KMS-11 (cell line): Measurements from ENCODE around the gene SIRPG.
"Not testable (repeated sequence)": the region's sequence is repeated elsewhere in the genome, so short reads cannot be mapped to it uniquely, and the experiment has no call there.

Source experiments
- H2AFZ ChIP-seq: fragments of 200-600 bp; sonication (generic); 2 replicates; pipeline ENCODE4 v1.6.1; 2016; ENCODE audit warnings: antibody characterized with exemption, mixed run types, low read depth
- H3K27ac ChIP-seq: fragments of 200-600 bp; sonication (generic); 2 replicates; pipeline ENCODE4 v1.6.1; 2016; ENCODE audit warnings: mild to moderate bottlenecking, mixed run types
- H3K27me3 ChIP-seq: fragments of 200-600 bp; sonication (generic); 2 replicates; pipeline ENCODE4 v1.6.1; 2017; ENCODE audit warnings: mild to moderate bottlenecking, low read depth, mixed run types, moderate library complexity; ENCODE audit not compliant: insufficient read depth
- H3K36me3 ChIP-seq: fragments of 200-600 bp; sonication (generic); 2 replicates; pipeline ENCODE4 v1.6.1; 2017; ENCODE audit warnings: mild to moderate bottlenecking, mixed run types; ENCODE audit not compliant: insufficient read depth
- H3K4me1 ChIP-seq: fragments of 200-600 bp; sonication (generic); 2 replicates; pipeline ENCODE4 v1.6.1; 2016; ENCODE audit warnings: mild to moderate bottlenecking, low read depth, mixed run types; ENCODE audit not compliant: poor library complexity, severe bottlenecking
- H3K4me2 ChIP-seq: fragments of 200-600 bp; sonication (generic); 2 replicates; pipeline ENCODE4 v1.7.0; 2016; ENCODE audit warnings: mild to moderate bottlenecking, mixed run types
- H3K4me3 ChIP-seq: fragments of 200-600 bp; sonication (generic); IDR thresholded peaks from 2 replicates; pipeline ENCODE4 v1.6.1; 2017; ENCODE audit warnings: low read depth, low read length, mixed read lengths; ENCODE audit not compliant: insufficient read depth
- H3K79me2 ChIP-seq: fragments of 200-600 bp; sonication (generic); 2 replicates; pipeline ENCODE4 v1.6.1; 2016; ENCODE audit warnings: low read depth, mixed run types; ENCODE audit not compliant: insufficient read depth
- H3K9ac ChIP-seq: fragments of 200-600 bp; sonication (generic); 2 replicates; pipeline ENCODE4 v1.6.1; 2016; ENCODE audit warnings: mild to moderate bottlenecking, mixed run types
- H4K20me1 ChIP-seq: fragments of 200-600 bp; sonication (generic); 2 replicates; pipeline ENCODE4 v1.6.1; 2016; ENCODE audit warnings: mild to moderate bottlenecking, mixed run types; ENCODE audit not compliant: insufficient read depth
- TF ChIP-seq, protein P1 (sequence below): fragments of 200-600 bp; sonication (generic); conservative IDR thresholded peaks from 2 replicates; pipeline ENCODE4 v1.6.1; 2017; ENCODE audit warnings: low read depth, mild to moderate bottlenecking, antibody characterized with exemption, low read length, moderate library complexity, mixed read lengths

SIRPG gene

DNA sequence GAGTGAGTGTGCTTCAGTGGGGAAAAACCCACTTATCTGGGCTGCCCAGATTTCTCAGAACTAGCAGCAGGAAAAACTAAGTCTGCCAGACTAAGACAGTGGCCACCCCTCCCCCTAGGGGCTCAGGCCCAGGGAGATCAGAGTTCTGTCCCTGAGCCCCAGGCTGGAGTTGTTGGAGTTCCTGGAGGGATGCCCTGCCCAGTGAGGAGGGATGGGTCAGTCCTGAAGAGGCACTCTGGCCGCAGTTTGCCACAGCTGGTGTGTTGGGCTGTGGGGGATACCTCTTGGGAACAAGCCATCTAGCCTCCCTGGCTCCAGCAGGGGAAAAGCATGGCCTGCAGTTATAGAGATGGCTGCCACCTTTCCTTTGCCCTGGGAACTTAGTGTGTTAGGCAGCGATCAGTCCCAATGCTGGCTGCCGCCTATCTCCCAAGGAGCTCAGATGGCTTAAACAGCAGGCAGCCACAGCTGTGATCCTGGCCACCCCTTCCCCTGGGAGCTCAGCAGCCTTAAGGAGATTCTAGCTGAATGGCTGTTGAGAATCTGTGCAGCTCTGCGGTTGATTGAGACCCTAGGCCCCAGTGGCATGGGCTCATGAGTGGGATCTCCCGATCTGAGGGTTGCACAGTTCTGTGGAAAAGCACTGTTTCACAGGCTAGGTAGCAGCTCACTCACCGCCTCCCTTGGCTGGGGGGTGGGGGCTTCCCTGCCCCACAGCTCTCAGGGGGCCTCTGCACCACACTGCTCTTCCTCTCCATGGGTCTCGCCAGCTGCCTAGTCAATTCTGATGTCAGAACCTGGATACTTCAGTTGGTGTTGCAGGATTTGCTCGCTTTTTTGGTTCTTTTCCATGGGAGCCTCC is 13.2 kb downstream of the SIRPG start:
- TF ChIP-seq, protein P1, sequence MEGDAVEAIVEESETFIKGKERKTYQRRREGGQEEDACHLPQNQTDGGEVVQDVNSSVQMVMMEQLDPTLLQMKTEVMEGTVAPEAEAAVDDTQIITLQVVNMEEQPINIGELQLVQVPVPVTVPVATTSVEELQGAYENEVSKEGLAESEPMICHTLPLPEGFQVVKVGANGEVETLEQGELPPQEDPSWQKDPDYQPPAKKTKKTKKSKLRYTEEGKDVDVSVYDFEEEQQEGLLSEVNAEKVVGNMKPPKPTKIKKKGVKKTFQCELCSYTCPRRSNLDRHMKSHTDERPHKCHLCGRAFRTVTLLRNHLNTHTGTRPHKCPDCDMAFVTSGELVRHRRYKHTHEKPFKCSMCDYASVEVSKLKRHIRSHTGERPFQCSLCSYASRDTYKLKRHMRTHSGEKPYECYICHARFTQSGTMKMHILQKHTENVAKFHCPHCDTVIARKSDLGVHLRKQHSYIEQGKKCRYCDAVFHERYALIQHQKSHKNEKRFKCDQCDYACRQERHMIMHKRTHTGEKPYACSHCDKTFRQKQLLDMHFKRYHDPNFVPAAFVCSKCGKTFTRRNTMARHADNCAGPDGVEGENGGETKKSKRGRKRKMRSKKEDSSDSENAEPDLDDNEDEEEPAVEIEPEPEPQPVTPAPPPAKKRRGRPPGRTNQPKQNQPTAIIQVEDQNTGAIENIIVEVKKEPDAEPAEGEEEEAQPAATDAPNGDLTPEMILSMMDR = no peak
- no peaks in the 10 kb centered on the region for H3K36me3 ChIP-seq
- no peaks in the 10 kb centered on the region for H3K4me1 ChIP-seq
- no peak overlapping the region for H3K27ac ChIP-seq
- H3K4me2 ChIP-seq = no peak overlapping the region
- H2AFZ ChIP-seq = no peak overlapping the region
- no peak overlapping the region for H3K4me3 ChIP-seq
- H3K79me2 ChIP-seq = no peaks in the 10 kb centered on the region
- no peaks in the 10 kb centered on the region for H3K27me3 ChIP-seq
- H4K20me1 ChIP-seq = no peaks in the 10 kb centered on the region
- H3K9ac ChIP-seq = no peak overlapping the region

DNA sequence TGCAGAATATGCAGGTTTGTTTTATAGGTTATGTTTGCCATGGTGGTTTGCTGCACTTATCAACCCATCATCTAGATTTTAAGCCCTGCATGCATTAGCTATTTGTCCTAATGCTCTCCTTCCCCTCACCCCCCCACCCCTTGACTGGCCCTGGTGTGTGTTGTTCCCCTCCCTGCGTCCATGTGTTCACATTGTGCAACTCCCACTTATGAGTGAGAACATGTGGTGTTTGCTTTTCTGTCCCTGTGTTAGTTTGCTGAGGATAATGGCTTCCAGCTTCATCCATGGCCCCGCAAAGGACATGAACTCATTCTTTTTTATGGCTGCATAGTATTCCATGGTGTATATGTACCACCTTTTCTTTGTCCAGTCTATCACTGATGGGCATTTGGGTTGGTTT is 18.9 kb downstream of the SIRPG start:
- H3K27me3 ChIP-seq, H2AFZ ChIP-seq, H3K9ac ChIP-seq, H3K36me3 ChIP-seq, H4K20me1 ChIP-seq, H3K4me3 ChIP-seq, H3K27ac ChIP-seq, H3K79me2 ChIP-seq, H3K4me2 ChIP-seq, H3K4me1 ChIP-seq: not testable (repeated sequence)

DNA sequence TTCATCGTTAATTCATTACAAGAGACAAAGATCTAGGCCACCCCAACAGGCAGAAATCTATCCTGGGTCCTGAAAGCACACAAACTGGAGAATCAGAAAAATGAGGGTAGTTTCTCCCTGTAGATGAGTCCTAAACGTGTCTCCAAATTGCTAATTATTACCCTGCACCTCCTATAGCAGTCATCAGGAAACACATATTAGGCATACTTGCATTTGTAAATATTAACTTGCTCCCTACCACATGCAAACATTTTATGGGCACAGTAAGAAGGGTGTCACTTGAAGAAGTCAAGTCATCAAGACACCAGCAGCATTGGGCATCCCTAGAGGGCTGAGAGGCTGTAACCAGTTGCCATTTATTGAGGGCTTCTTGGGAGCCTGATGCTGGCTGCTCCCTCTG is 19.8 kb downstream of the SIRPG start:
- H3K79me2 ChIP-seq = no peaks in the 10 kb centered on the region
- no peak overlapping the region for H3K27ac ChIP-seq
- H3K4me1 ChIP-seq = no peaks in the 10 kb centered on the region
- TF ChIP-seq, protein P1 = no peak
- H4K20me1 ChIP-seq = no peaks in the 10 kb centered on the region
- H2AFZ ChIP-seq = no peak overlapping the region
- H3K27me3 ChIP-seq = no peaks in the 10 kb centered on the region
- H3K4me3 ChIP-seq = no peak overlapping the region
- no peaks in the 10 kb centered on the region for H3K36me3 ChIP-seq
- no peak overlapping the region for H3K4me2 ChIP-seq
- no peak overlapping the region for H3K9ac ChIP-seq

DNA sequence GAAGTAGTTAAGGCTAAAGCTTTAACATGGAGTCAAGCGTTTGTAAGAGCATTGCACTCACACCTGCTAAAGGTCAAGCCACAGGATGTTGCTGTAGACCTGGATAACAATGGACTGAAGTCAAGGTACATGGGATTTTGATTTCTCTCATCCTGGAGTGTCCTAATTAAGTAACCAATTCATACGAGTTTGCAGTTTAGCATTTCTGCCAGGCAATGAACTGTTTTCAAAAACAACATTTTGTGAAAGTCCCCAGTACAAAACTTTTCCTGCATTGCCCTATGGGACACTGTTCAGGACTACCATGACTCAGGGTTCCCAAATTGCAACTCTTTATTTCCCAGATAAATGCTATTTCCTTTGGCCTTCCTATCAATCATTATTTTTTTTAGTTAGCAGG is 20.4 kb downstream of the SIRPG start:
- Histone ChIP-seq H3K27me3 (no peaks in the 10 kb centered on the region), H3K4me2 (no peak overlapping the region), H3K9ac (no peak overlapping the region), H3K4me3 (no peak overlapping the region), H3K79me2 (no peaks in the 10 kb centered on the region), H3K4me1 (no peaks in the 10 kb centered on the region), H2AFZ (no peak overlapping the region), H4K20me1 (no peaks in the 10 kb centered on the region), H3K36me3 (no peaks in the 10 kb centered on the region), H3K27ac (no peak overlapping the region)
- TF ChIP-seq, protein P1 = no peak

DNA sequence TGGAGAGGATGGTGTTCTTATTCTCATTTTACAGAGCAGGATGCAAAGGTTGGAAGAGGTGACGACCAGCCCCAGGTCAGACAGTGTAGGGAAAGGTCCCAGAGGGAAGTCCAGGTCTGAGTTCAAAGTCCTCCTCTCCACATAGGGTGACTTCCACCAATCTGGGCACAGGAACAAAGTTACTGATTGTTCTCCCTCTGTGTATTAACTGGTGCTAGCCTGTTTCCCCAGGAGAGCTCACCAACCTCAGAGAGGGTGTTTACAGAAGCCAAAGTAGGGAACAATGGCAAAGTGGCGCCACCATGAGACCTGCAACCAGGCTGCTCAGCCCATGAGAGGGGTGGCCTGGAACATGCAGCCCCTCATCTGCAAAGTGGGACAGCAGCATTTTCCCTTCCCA is 21.0 kb downstream of the SIRPG start:
- H3K4me1 ChIP-seq = no peaks in the 10 kb centered on the region
- H2AFZ ChIP-seq = no peak overlapping the region
- no peaks in the 10 kb centered on the region for H3K79me2 ChIP-seq

More for the DNA sequence above, 21.0 kb downstream of the SIRPG start:
- Histone ChIP-seq H3K4me2 (no peak overlapping the region), H3K27ac (no peak overlapping the region), H4K20me1 (no peaks in the 10 kb centered on the region), H3K9ac (no peak overlapping the region), H3K36me3 (no peaks in the 10 kb centered on the region), H3K27me3 (no peaks in the 10 kb centered on the region), H3K4me3 (no peak overlapping the region)
- TF ChIP-seq, protein P1 = no peak
